ENCODE data around the gene CHKA.

The CHKA gene

GRCh38 chr11:68008381-68009337, 112.5 kb downstream of the CHKA start:
- Mint-ChIP-seq H3K36me3 (ENCODE audit: low read depth) (no peaks in the 10 kb centered on the region), H3K4me1 (ENCODE audit: low read depth) (peaks cover 30% of the 10 kb centered on the region), H3K27ac (peak overlapping the region; percentile 21), H3K9me3 (no peaks in the 10 kb centered on the region), H3K27me3 (no peaks in the 10 kb centered on the region), H3K4me3 (no peak overlapping the region)

GRCh38 chr11:68007498-68008380, 113.4 kb downstream of the CHKA start:
- Mint-ChIP-seq H3K9me3 (no peaks in the 10 kb centered on the region), H3K36me3 (ENCODE audit: low read depth) (no peaks in the 10 kb centered on the region), H3K27ac (no peak overlapping the region), H3K27me3 (no peaks in the 10 kb centered on the region), H3K4me3 (no peak overlapping the region), H3K4me1 (ENCODE audit: low read depth) (peaks cover 34% of the 10 kb centered on the region)

- H3K4me3 Mint-ChIP-seq: no peak overlapping the region
- H3K36me3 Mint-ChIP-seq (ENCODE audit: low read depth): no peaks in the 10 kb centered on the region
- no peaks in the 10 kb centered on the region for H3K27me3 Mint-ChIP-seq
- H3K27ac Mint-ChIP-seq: no peak overlapping the region
- H3K9me3 Mint-ChIP-seq: no peaks in the 10 kb centered on the region
- H3K4me1 Mint-ChIP-seq (ENCODE audit: low read depth): peaks cover 41% of the 10 kb centered on the region
Observed at GRCh38 chr11:68006606-68007166, 114.5 kb downstream of the CHKA start.

GRCh38 chr11:68004551-68005335, 116.4 kb downstream of the CHKA start:
- Mint-ChIP-seq H3K4me3 (peak overlapping the region; percentile 78), H3K27me3 (no peaks in the 10 kb centered on the region), H3K27ac (peak overlapping the region; percentile 84), H3K36me3 (ENCODE audit: low read depth) (no peaks in the 10 kb centered on the region), H3K4me1 (ENCODE audit: low read depth) (peaks cover 37% of the 10 kb centered on the region), H3K9me3 (no peaks in the 10 kb centered on the region)

- Mint-ChIP-seq H3K36me3 (ENCODE audit: low read depth) (no peaks in the 10 kb centered on the region), H3K27me3 (no peaks in the 10 kb centered on the region), H3K9me3 (no peaks in the 10 kb centered on the region), H3K4me3 (peak within 1 kb of the TSS; percentile 78), H3K27ac (peak within 1 kb of the TSS; percentile 84), H3K4me1 (ENCODE audit: low read depth) (peaks cover 30% of the 10 kb centered on the region)
Observed at GRCh38 chr11:68003846-68004550, 117.2 kb downstream of the CHKA start, which contains the start of gene UNC93B1. Gene UNC93B1, minus strand, starts transcription at chr11:68004097. Its CDS starts 54 bp downstream, at chr11:68004043.

- H3K27ac Mint-ChIP-seq: no peak overlapping the region
- no peaks in the 10 kb centered on the region for H3K27me3 Mint-ChIP-seq
- no peaks in the 10 kb centered on the region for H3K36me3 Mint-ChIP-seq (ENCODE audit: low read depth)
- H3K9me3 Mint-ChIP-seq: no peaks in the 10 kb centered on the region
- H3K4me3 Mint-ChIP-seq: peak overlapping the region; percentile 78
- peaks cover 31% of the 10 kb centered on the region for H3K4me1 Mint-ChIP-seq (ENCODE audit: low read depth)
Observed at GRCh38 chr11:68002938-68003845, 118.0 kb downstream of the CHKA start.

All from stimulated activated naive CD8-positive, alpha-beta T cell treated with anti-CD3 and anti-CD28 coated beads, Interleukin-15, Interleukin-2, amounts not matched to agents 100 ng/mL and 50 ng/mL, for 24 hours (primary cell).